ENCODE measurements around the gene CEP128.

GRCh38 chr14:80713076-80713850 lies 228.3 kb downstream of the CEP128 start:
- no peak for TF ChIP-seq POLR2AphosphoS5 (IDR thresholded peaks at IDR 0.05; ENCODE audit: low read depth)
- TF ChIP-seq, protein P1, sequence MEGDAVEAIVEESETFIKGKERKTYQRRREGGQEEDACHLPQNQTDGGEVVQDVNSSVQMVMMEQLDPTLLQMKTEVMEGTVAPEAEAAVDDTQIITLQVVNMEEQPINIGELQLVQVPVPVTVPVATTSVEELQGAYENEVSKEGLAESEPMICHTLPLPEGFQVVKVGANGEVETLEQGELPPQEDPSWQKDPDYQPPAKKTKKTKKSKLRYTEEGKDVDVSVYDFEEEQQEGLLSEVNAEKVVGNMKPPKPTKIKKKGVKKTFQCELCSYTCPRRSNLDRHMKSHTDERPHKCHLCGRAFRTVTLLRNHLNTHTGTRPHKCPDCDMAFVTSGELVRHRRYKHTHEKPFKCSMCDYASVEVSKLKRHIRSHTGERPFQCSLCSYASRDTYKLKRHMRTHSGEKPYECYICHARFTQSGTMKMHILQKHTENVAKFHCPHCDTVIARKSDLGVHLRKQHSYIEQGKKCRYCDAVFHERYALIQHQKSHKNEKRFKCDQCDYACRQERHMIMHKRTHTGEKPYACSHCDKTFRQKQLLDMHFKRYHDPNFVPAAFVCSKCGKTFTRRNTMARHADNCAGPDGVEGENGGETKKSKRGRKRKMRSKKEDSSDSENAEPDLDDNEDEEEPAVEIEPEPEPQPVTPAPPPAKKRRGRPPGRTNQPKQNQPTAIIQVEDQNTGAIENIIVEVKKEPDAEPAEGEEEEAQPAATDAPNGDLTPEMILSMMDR (conservative IDR thresholded peaks at IDR 0.05; ENCODE audit: low read depth in 2 of 2) = no peak
- TF ChIP-seq, protein P2, sequence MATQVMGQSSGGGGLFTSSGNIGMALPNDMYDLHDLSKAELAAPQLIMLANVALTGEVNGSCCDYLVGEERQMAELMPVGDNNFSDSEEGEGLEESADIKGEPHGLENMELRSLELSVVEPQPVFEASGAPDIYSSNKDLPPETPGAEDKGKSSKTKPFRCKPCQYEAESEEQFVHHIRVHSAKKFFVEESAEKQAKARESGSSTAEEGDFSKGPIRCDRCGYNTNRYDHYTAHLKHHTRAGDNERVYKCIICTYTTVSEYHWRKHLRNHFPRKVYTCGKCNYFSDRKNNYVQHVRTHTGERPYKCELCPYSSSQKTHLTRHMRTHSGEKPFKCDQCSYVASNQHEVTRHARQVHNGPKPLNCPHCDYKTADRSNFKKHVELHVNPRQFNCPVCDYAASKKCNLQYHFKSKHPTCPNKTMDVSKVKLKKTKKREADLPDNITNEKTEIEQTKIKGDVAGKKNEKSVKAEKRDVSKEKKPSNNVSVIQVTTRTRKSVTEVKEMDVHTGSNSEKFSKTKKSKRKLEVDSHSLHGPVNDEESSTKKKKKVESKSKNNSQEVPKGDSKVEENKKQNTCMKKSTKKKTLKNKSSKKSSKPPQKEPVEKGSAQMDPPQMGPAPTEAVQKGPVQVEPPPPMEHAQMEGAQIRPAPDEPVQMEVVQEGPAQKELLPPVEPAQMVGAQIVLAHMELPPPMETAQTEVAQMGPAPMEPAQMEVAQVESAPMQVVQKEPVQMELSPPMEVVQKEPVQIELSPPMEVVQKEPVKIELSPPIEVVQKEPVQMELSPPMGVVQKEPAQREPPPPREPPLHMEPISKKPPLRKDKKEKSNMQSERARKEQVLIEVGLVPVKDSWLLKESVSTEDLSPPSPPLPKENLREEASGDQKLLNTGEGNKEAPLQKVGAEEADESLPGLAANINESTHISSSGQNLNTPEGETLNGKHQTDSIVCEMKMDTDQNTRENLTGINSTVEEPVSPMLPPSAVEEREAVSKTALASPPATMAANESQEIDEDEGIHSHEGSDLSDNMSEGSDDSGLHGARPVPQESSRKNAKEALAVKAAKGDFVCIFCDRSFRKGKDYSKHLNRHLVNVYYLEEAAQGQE (IDR thresholded peaks at IDR 0.05; ENCODE audit: unreplicated experiment) = no peak
- TF ChIP-seq EZH2 (IDR thresholded peaks at IDR 0.05; ENCODE audit: low read depth, unreplicated experiment) = no peak
